Adrenal gland (tissue), 5 donors: ENCODE results near the gene PARP3.
"Not testable (repeated sequence)": the region's sequence is repeated elsewhere in the genome, so short reads cannot be mapped to it uniquely, and the experiment has no call there.

Experiments
- POLR2A ChIP-seq, 2 donors: fragments of 450-650 bp; IDR thresholded peaks; one replicate each; pipeline ENCODE4 v1.6.1; 2017; ENCODE audit warnings: antibody characterized with exemption in 2 of 2, mild to moderate bottlenecking in 2 of 2, moderate library complexity in 1 of 2
- TF ChIP-seq, protein P1 (sequence below), 6 experiments: fragments of 450-650 bp in 4 of 6; fragments of 200-600 bp in 2 of 6; sonication (generic) in 1 of 6; IDR thresholded peaks; 1 replicate in 5 of 6; 2 replicates in 1 of 6; pipeline versions ENCODE4 v1.5.1 to v1.8.0; 2016 to 2021; ENCODE audit warnings: antibody characterized with exemption in 6 of 6, mild to moderate bottlenecking in 2 of 6, moderate library complexity in 1 of 6
- donor health status: DM: no; HTN: no; CAD: no.

DNA sequence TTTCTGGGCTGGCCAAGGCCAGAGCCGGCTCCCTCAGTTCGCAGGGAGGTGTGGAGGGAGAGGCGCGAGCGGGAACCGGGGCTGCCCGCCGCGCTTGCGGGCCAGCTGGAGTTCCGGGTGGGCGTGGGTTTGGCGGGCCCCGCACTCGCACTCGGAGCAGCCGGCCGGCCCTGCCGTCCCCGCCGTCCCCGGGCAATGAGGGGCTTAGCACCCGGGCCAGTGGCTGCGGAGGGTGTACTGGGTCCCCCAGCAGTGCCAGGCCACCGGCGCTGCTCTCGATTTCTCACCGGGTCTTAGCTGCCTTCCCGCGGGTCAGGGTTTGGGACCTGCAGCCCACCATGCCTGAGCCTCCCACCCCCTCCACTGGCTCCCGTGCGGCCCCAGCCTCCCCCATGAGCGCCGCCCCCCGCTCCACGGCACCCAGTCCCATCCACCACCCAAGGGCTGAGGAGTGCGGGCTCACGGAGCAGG lies 48.4 kb downstream of the PARP3 start:
- TF ChIP-seq, protein P1, sequence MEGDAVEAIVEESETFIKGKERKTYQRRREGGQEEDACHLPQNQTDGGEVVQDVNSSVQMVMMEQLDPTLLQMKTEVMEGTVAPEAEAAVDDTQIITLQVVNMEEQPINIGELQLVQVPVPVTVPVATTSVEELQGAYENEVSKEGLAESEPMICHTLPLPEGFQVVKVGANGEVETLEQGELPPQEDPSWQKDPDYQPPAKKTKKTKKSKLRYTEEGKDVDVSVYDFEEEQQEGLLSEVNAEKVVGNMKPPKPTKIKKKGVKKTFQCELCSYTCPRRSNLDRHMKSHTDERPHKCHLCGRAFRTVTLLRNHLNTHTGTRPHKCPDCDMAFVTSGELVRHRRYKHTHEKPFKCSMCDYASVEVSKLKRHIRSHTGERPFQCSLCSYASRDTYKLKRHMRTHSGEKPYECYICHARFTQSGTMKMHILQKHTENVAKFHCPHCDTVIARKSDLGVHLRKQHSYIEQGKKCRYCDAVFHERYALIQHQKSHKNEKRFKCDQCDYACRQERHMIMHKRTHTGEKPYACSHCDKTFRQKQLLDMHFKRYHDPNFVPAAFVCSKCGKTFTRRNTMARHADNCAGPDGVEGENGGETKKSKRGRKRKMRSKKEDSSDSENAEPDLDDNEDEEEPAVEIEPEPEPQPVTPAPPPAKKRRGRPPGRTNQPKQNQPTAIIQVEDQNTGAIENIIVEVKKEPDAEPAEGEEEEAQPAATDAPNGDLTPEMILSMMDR (IDR thresholded peaks at IDR 0.05): not testable (repeated sequence)
- not testable (repeated sequence) for TF ChIP-seq POLR2A (IDR thresholded peaks at IDR 0.05)
